K562 (cell line): ENCODE data around the gene PITX1. TPM values are rescaled to one million over a fixed set of nuclear protein-coding genes. Genes with fewer than 3 reads are reported as not detected.

ENCODE experiments used
- ATAC-seq: fragments of 200-7000 bp; cut with Tn5 transposase; 3 replicates; pipeline ENCODE4 v1.9.1; 2020; ENCODE audit warnings: moderate library complexity
- BruUV-seq: library from RNA; stranded (reverse); fragments of 400-500 nt; replicated peaks from 2 replicates; lab custom pipeline; 2021; lab: Mats Ljungman, UMichigan
- CTCF ChIA-PET: fragments of 300-600 bp; formaldehyde crosslinking; extraction: SDS; loops from one replicate; lab custom pipeline; 2021; ENCODE audit warnings: low intra/inter-chr PET ratio; lab: Yijun Ruan, JAX
- POLR2A ChIA-PET: fragments of 300-600, 350-650 bp; sonication (Branson Sonifier 250); formaldehyde crosslinking; extraction: SDS; loops from one replicate; lab custom pipeline; 2021; ENCODE audit warnings: antibody characterized with exemption, inconsistent platforms; lab: Yijun Ruan, JAX
- DNase-seq, 4 experiments: peaks; one replicate each; pipeline versions ENCODE4 v3.0.0 to v3.0.0-alpha.2; 2011 to 2018; ENCODE audit warnings: low spot score in 3 of 4, mixed read lengths in 3 of 4; ENCODE audit errors: extremely low read depth in 1 of 4
- FAIRE-seq: peaks from 2 replicates; lab custom pipeline; 2011; peaks lifted over from hg19 to GRCh38; lab: Jason Lieb, UNC
- H2AFZ ChIP-seq: 2 replicates; pipeline ENCODE4 v1.6.0; 2011; ENCODE audit warnings: low read depth, low read length, control low read depth, inconsistent platforms
- H3K27ac ChIP-seq: fragments of 200-600 bp; 3 replicates; pipeline ENCODE4 v1.8.0; 2011; ENCODE audit warnings: low read depth, mild to moderate bottlenecking, control low read depth, inconsistent platforms, low read length, moderate library complexity, mixed read lengths; ENCODE audit errors: extremely low read depth
- H3K27me3 ChIP-seq, 2 experiments: fragments of 300-600 bp in 1 of 2; 2 replicates in 1 of 2; 3 replicates in 1 of 2; pipeline versions ENCODE4 v1.6.0 to v1.8.0; 2011; ENCODE audit warnings: inconsistent platforms in 2 of 2, low read length in 2 of 2, mild to moderate bottlenecking in 1 of 2, mixed read lengths in 1 of 2, moderate library complexity in 1 of 2; ENCODE audit not compliant: control insufficient read depth in 2 of 2, insufficient read depth in 2 of 2
- H3K36me3 ChIP-seq: fragments of 300-600 bp; 3 replicates; pipeline ENCODE4 v1.8.0; 2011; ENCODE audit warnings: mild to moderate bottlenecking, low read length, inconsistent platforms; ENCODE audit not compliant: control insufficient read depth, insufficient read depth
- H3K4me1 ChIP-seq, 2 experiments: fragments of 200-600 bp in 1 of 2; replicated peaks in 1 of 2; 2 replicates in 1 of 2; 3 replicates in 1 of 2; pipeline versions ENCODE4 v1.5.1 to v1.8.0; 2011; ENCODE audit warnings: inconsistent platforms in 2 of 2, low read length in 2 of 2, mild to moderate bottlenecking in 1 of 2, mixed read lengths in 1 of 2, moderate library complexity in 1 of 2; ENCODE audit not compliant: control insufficient read depth in 2 of 2, insufficient read depth in 2 of 2
- H3K4me2 ChIP-seq: 2 replicates; pipeline ENCODE4 v1.6.1; 2011; ENCODE audit warnings: low read length, control low read depth, inconsistent platforms, mixed read lengths; ENCODE audit not compliant: insufficient read depth
- H3K4me3 ChIP-seq: fragments of 200-600 bp; sonication (generic), shearing (Covaris generic); 2 replicates; pipeline ENCODE4 v1.5.1; 2016; ENCODE audit warnings: control low read depth, inconsistent platforms
- H3K79me2 ChIP-seq: fragments of 200-600 bp; 3 replicates; pipeline ENCODE4 v1.8.0; 2011; ENCODE audit warnings: low read length, inconsistent platforms; ENCODE audit not compliant: control insufficient read depth, insufficient read depth
- H3K9ac ChIP-seq, 2 experiments: 2 replicates each; pipeline versions ENCODE4 v1.6.0 to v1.6.1; 2011; ENCODE audit warnings: low read depth in 2 of 2, low read length in 2 of 2, control low read depth in 1 of 2, inconsistent platforms in 1 of 2, mild to moderate bottlenecking in 1 of 2, mixed read lengths in 1 of 2; ENCODE audit not compliant: insufficient read depth in 1 of 2
- H3K9me1 ChIP-seq: one replicate; pipeline ENCODE4 v1.6.0; 2011; ENCODE audit warnings: inconsistent platforms, mild to moderate bottlenecking, low read length, moderate library complexity; ENCODE audit not compliant: control insufficient read depth, insufficient read depth
- H3K9me3 ChIP-seq: replicated peaks from 2 replicates; pipeline ENCODE4 v1.5.1; 2011; ENCODE audit warnings: low read depth, low read length, inconsistent platforms; ENCODE audit not compliant: control insufficient read depth, insufficient read depth
- H4K20me1 ChIP-seq: replicated peaks from 2 replicates; pipeline ENCODE4 v1.6.1; 2011; ENCODE audit warnings: low read length, inconsistent platforms, mixed read lengths; ENCODE audit not compliant: control insufficient read depth, insufficient read depth
- CEBPB ChIP-seq: fragments of 450-650 bp; IDR thresholded peaks from 2 replicates; pipeline ENCODE4 v1.6.1; 2016; ENCODE audit warnings: missing genetic modification characterization, missing compliant biosample characterization
- FOXK2 ChIP-seq, 2 experiments: fragments of 450-650 bp; IDR thresholded peaks in 1 of 2; conservative IDR thresholded peaks in 1 of 2; 2 replicates each; pipeline ENCODE4 v1.6.1; 2016; ENCODE audit warnings: low read depth in 2 of 2, mild to moderate bottlenecking in 1 of 2
- HNRNPL ChIP-seq: fragments of 200-400 bp; formaldehyde crosslinking; IDR thresholded peaks from 2 replicates; pipeline ENCODE4 v1.6.1; 2017; ENCODE audit warnings: low read depth, mild to moderate bottlenecking, low read length
- IRF2 ChIP-seq: sonication (generic); formaldehyde crosslinking; IDR thresholded peaks from 2 replicates; pipeline ENCODE4 v1.8.1; 2022; ENCODE audit warnings: mild to moderate bottlenecking, missing genetic modification reagents
- KAT7 ChIP-seq: sonication (generic); formaldehyde crosslinking; IDR thresholded peaks from 2 replicates; pipeline ENCODE4 v1.8.0; 2022; ENCODE audit warnings: missing genetic modification reagents, mild to moderate bottlenecking, borderline replicate concordance
- POLR2G ChIP-seq: fragments of 200-400 bp; formaldehyde crosslinking; IDR thresholded peaks from 2 replicates; pipeline ENCODE4 v1.6.1; 2017; ENCODE audit warnings: low read depth, mild to moderate bottlenecking, antibody characterized with exemption, low read length, moderate library complexity
- RBFOX2 ChIP-seq: fragments of 200-400 bp; formaldehyde crosslinking; IDR thresholded peaks from 2 replicates; pipeline ENCODE4 v1.6.1; 2017; ENCODE audit warnings: low read depth, mild to moderate bottlenecking, low read length, moderate library complexity
- RBM22 ChIP-seq: fragments of 200-400 bp; formaldehyde crosslinking; IDR thresholded peaks from 2 replicates; pipeline ENCODE4 v1.6.1; 2018; ENCODE audit warnings: low read length, low read depth; ENCODE audit not compliant: poor library complexity, severe bottlenecking
- SPI1 ChIP-seq: IDR thresholded peaks from 2 replicates; pipeline ENCODE4 v1.6.1; 2011; ENCODE audit warnings: low read depth, low read length, control low read depth, borderline replicate concordance
- SUPT5H ChIP-seq: fragments of 450-650 bp; IDR thresholded peaks from 2 replicates; pipeline ENCODE4 v1.6.1; 2016
- TEAD2 ChIP-seq: fragments of 450-650 bp; IDR thresholded peaks from 2 replicates; pipeline ENCODE4 v1.6.1; 2016; ENCODE audit warnings: missing genetic modification characterization, control low read depth, missing compliant biosample characterization
- ZNF354B ChIP-seq: fragments of 250-450 bp; sonication (Bioruptor Pico); IDR thresholded peaks from 2 replicates; pipeline ENCODE4 v1.4.0; 2020
- WGBS: fragments of 100-300 bp; shearing (Covaris generic); methylation state at CpG from one replicate; pipeline ENCODE4 v1.1.6; 2016; ENCODE audit warnings: low coverage, mixed read lengths; ENCODE audit not compliant: insufficient coverage; ENCODE audit errors: missing lambda C conversion rate; 5-methylcytosine and 5-hydroxymethylcytosine counted together
- in situ Hi-C: fragments of 300-500 bp; cut with MboI; formaldehyde crosslinking; loops from 4 replicates; pipeline ENCODE4 v1.15.0; 2018; ENCODE audit warnings: inconsistent platforms, mixed read lengths
- intact Hi-C: fragments of 100-400 bp; cut with micrococcal nuclease; formaldehyde crosslinking; loops from 2 replicates; pipeline ENCODE4 v1.14.2; 2022
- polyA plus RNA-seq, 8 experiments: library from polyadenylated mRNA; depleted of rRNA in 4 of 8; stranded (reverse) in 5 of 8; unstranded in 3 of 8; fragments of >200 nt; fragmentation: Nextera tagmentation in 2 of 8; fragmentation: Illumina TruSeq in 1 of 8; extraction: Ambion mirVana in 2 of 8; extraction: Trizol in 1 of 8; gene quantifications; 2 replicates each; pipeline versions ENCODE4 v1.2.1 to v1.2.3, GENCODE V29; 2011 to 2014; ENCODE audit warnings: inconsistent platforms in 1 of 8, missing spikeins in 1 of 8
- total RNA-seq, 7 experiments: library from RNA; depleted of rRNA in 6 of 7; stranded (reverse); fragments of >200 nt in 6 of 7; fragmentation: Illumina TruSeq in 2 of 7; extraction: Trizol in 2 of 7; gene quantifications; 2 replicates each; pipeline versions ENCODE4 v1.2.1 to v1.2.3, GENCODE V29; 2011 to 2021; ENCODE audit warnings: low replicate concordance in 1 of 7
- TF ChIP-seq, protein P1 (sequence below): sonication (generic); formaldehyde crosslinking; IDR thresholded peaks from 2 replicates; pipeline ENCODE4 v1.8.1; 2023; ENCODE audit warnings: mild to moderate bottlenecking, missing genetic modification reagents
- TF ChIP-seq, protein P2 (sequence below): IDR thresholded peaks from 2 replicates; pipeline ENCODE4 v1.6.1; 2012; ENCODE audit warnings: low read depth, low read length, improper control_type of control experiment, borderline replicate concordance

Gene PITX1
- total and polyA plus RNA-seq, 9 of the 15 experiments (the other 6 are each of a cell fraction or from before 2014, with no cell fraction given), result 0.13 to 88.2 (median 24.9) TPM

DNA sequence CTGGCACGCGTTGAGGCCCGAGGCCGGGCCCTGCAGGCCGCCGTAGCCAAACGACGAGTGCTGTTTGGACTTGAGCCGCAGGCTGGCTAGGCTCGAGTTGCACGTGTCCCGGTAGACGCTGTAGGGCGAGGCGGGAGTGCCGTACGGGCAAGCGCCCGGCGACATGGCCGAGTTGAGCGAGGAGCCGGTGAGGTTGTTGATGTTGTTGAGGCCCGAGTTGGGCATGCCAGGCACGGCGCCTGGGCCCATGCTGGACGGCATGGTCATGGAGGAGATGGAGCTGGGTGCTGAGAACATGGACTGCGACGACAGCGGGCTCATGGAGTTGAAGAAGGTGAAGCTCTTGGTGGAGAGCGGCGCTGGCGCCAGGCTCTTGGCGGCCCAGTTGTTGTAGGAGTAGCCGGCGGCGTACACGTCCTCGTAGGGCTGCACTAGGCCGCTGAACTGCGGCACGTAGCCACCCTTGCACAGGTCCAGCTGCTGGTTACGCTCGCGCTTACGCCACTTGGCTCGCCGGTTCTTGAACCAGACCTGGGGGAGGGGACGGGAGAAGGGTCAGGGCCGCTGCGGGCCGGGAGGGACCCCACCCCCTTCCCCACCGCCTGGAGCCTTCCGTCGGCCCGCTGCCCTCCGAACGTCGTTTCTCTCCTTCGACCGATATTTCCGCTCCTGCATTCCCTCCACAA, 5.1 kb downstream of the PITX1 start (continued):
- TF ChIP-seq ZNF354B (CRISPR knock-in tag) (no peak), CEBPB (tag) (no peak)
- TF ChIP-seq, all 486 proteins: peak for 9

DNA sequence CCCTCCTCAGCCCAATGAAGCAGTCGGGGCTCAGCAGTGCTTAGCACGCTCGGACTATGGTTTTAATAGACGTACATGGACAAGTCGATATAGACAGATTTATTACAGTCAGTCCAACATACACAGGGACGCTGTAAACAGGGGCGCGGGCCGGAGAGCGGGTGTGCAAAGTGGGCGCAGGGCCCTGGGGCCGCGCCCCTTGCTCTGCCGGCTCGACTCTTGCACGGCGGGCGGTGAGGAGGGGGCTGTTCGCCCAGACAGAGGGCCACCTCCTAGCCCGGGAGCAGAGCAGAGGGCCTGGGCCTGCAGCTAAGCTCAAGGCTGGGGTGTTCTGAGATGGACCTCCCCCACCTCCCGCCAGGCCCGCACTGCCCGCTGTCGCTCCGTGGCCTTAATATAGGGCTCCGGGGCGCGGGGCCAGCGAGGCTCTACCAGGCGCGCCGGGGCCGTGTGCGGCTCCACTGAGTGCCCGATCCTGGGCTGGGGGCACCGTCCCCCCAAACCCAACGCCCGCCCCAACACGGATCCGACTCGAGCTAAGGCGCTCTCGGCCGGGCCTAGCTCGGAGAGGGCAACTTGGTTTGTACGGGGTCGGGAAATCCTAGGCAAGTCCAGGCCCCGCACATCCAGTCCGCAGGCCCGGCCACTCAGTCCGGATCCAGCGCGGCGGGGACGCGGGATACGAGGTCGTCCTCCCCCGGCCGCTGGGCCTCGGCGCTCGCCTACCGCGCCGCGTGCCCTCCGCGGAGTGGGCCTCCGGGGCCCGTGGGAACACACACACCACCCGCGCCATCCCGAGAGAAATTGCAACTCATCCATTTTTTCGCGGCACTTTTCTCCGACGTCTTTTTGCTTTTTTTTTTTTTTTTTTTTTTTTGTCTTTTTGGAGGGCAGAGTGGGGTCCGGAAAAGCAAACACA, 6.1 kb downstream of the PITX1 start:
- ChIA-PET CTCF (no interaction called here), POLR2A (interaction anchor here (2.4 kb wide), 1 partner anchor 164 kb away, joined by 10 read pairs; no protein-coding TSS in a partner anchor)
- Histone ChIP-seq H3K4me1 (peaks cover 7 to 58% of the 10 kb centered on the region in 2 experiments; a peak in 4 of 5 replicates), H3K9me1 (no peaks in the 10 kb centered on the region), H3K9ac (0 out of 4 replicates have a peak overlapping the region, but pooled peaks of 1 of the 2 experiments have one; percentile 12), H3K79me2 (peaks cover 56% of the 10 kb centered on the region), H3K9me3 (no peaks in the 10 kb centered on the region; the same call in 1 of the 2 replicates)
- peak in 1 of 4 experiments; percentile 51 for DNase-seq
- in situ Hi-C loops, result no loop called here
- TF ChIP-seq POLR2G (peak; percentile 39; the same call in 1 of the 2 replicates), SUPT5H (0 out of 2 replicates have a peak, but pooled peaks have one; percentile 1), HNRNPL (peak; percentile 17; the same call in 1 of the 2 replicates), FOXK2 (conservative IDR thresholded peaks at IDR 0.05 in 1 of 2, IDR thresholded peaks at IDR 0.05 in 1 of 2; ENCODE audit: low read depth in 2 of 2) (no peak), KAT7 (CRISPR knock-in tag) (no peak), SPI1 (no peak), RBFOX2 (peak; percentile 51; the same call in 1 of the 2 replicates), IRF2 (CRISPR knock-in tag) (no peak), RBM22 (peak; percentile 6), TEAD2 (tag) (no peak)
- TF ChIP-seq, protein P1, sequence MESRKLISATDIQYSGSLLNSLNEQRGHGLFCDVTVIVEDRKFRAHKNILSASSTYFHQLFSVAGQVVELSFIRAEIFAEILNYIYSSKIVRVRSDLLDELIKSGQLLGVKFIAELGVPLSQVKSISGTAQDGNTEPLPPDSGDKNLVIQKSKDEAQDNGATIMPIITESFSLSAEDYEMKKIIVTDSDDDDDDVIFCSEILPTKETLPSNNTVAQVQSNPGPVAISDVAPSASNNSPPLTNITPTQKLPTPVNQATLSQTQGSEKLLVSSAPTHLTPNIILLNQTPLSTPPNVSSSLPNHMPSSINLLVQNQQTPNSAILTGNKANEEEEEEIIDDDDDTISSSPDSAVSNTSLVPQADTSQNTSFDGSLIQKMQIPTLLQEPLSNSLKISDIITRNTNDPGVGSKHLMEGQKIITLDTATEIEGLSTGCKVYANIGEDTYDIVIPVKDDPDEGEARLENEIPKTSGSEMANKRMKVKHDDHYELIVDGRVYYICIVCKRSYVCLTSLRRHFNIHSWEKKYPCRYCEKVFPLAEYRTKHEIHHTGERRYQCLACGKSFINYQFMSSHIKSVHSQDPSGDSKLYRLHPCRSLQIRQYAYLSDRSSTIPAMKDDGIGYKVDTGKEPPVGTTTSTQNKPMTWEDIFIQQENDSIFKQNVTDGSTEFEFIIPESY (CRISPR knock-in tag), result peak; percentile 97
- TF ChIP-seq, protein P2, sequence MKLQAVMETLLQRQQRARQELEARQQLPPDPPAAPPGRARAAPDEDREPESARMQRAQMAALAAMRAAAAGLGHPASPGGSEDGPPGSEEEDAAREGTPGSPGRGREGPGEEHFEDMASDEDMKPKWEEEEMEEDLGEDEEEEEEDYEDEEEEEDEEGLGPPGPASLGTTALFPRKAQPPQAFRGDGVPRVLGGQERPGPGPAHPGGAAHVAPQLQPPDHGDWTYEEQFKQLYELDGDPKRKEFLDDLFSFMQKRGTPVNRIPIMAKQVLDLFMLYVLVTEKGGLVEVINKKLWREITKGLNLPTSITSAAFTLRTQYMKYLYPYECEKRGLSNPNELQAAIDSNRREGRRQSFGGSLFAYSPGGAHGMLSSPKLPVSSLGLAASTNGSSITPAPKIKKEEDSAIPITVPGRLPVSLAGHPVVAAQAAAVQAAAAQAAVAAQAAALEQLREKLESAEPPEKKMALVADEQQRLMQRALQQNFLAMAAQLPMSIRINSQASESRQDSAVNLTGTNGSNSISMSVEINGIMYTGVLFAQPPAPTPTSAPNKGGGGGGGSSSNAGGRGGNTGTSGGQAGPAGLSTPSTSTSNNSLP, result no peak
- TF ChIP-seq, all 486 proteins: peak for 6
- ATAC-seq (no peak), FAIRE-seq (no peak)
- Histone ChIP-seq H2AFZ (no peak overlapping the region), H3K27ac (no peak overlapping the region), H3K27me3 (no peaks in the 10 kb centered on the region), H3K36me3 (peaks cover 53% of the 10 kb centered on the region), H3K4me3 (no peak overlapping the region), H4K20me1 (peaks cover 10% of the 10 kb centered on the region; the same call in 1 of the 2 replicates), H3K4me2 (no peak overlapping the region)
- WGBS, result 93% methylated on average over 31 of the region's 79 CpGs
- BruUV-seq, result no TSS peak
- intact Hi-C loops, result no loop called here
